K562 (cell line): ENCODE measurements around the gene TKTL1. TPM values are rescaled to one million over a fixed set of nuclear protein-coding genes. Genes with fewer than 3 reads are reported as not detected.

Experiments
- BDP1 ChIP-seq: IDR thresholded peaks from 3 replicates; pipeline ENCODE4 v1.6.1; 2011; ENCODE audit not compliant: insufficient read length, insufficient read depth
- BRCA1 ChIP-seq, 2 experiments: fragments of 450-650 bp in 1 of 2; sonication (generic) in 1 of 2; formaldehyde crosslinking in 1 of 2; IDR thresholded peaks; 2 replicates each; pipeline versions ENCODE4 v1.5.0 to v1.6.1; 2017 to 2020; ENCODE audit warnings: mild to moderate bottlenecking in 1 of 2, missing genetic modification reagents in 1 of 2
- CC2D1A ChIP-seq: fragments of 450-650 bp; IDR thresholded peaks from 2 replicates; pipeline ENCODE4 v1.6.1; 2017; ENCODE audit warnings: mild to moderate bottlenecking
- COPS2 ChIP-seq: fragments of 450-650 bp; conservative IDR thresholded peaks from 2 replicates; pipeline ENCODE4 v1.6.1; 2016; ENCODE audit warnings: mild to moderate bottlenecking, moderate library complexity
- EZH2 ChIP-seq: IDR thresholded peaks from 2 replicates; pipeline ENCODE4 v1.6.1; 2012; ENCODE audit warnings: low read depth, mild to moderate bottlenecking, inconsistent platforms, low read length, borderline replicate concordance
- PHB2 ChIP-seq: fragments of 450-650 bp; IDR thresholded peaks from 2 replicates; pipeline ENCODE4 v1.6.1; 2017; ENCODE audit warnings: low read depth
- PHF21A ChIP-seq: fragments of 450-650 bp; IDR thresholded peaks from 2 replicates; pipeline ENCODE4 v1.6.1; 2017; ENCODE audit warnings: low read depth, borderline replicate concordance
- RBM22 ChIP-seq: fragments of 200-400 bp; formaldehyde crosslinking; IDR thresholded peaks from 2 replicates; pipeline ENCODE4 v1.6.1; 2018; ENCODE audit warnings: low read length, low read depth; ENCODE audit not compliant: poor library complexity, severe bottlenecking
- SIRT6 ChIP-seq: IDR thresholded peaks from one replicate; pipeline ENCODE4 v1.6.1; 2012; ENCODE audit warnings: low read depth, mild to moderate bottlenecking, control low read depth, inconsistent platforms, low read length, moderate library complexity
- TEAD2 ChIP-seq: fragments of 450-650 bp; IDR thresholded peaks from 2 replicates; pipeline ENCODE4 v1.6.1; 2016; ENCODE audit warnings: missing genetic modification characterization, control low read depth, missing compliant biosample characterization
- TOE1 ChIP-seq, 2 experiments: fragments of 450-650 bp in 1 of 2; sonication (generic) in 1 of 2; formaldehyde crosslinking in 1 of 2; IDR thresholded peaks; 2 replicates each; pipeline versions ENCODE4 v1.7.1 to v1.8.0; 2016 to 2022; ENCODE audit warnings: borderline replicate concordance in 2 of 2, mild to moderate bottlenecking in 2 of 2, antibody characterized with exemption in 1 of 2, inconsistent platforms in 1 of 2, low read depth in 1 of 2, missing genetic modification reagents in 1 of 2, moderate library complexity in 1 of 2
- U2AF1 ChIP-seq: fragments of 200-400 bp; formaldehyde crosslinking; optimal IDR thresholded peaks from 2 replicates; pipeline ENCODE3; 2017; ENCODE audit warnings: mild to moderate bottlenecking, low read depth, low read length, moderate library complexity
- ZC3H4 ChIP-seq: sonication (generic); formaldehyde crosslinking; IDR thresholded peaks from 2 replicates; pipeline ENCODE4 v1.9.0; 2021; ENCODE audit warnings: missing genetic modification reagents, borderline replicate concordance
- ZNF212 ChIP-seq: fragments of 450-650 bp; formaldehyde crosslinking; IDR thresholded peaks from 2 replicates; pipeline ENCODE4 v1.4.0; 2020; ENCODE audit warnings: mild to moderate bottlenecking
- polyA plus RNA-seq, 8 experiments: library from polyadenylated mRNA; depleted of rRNA in 4 of 8; stranded (reverse) in 5 of 8; unstranded in 3 of 8; fragments of >200 nt; fragmentation: Nextera tagmentation in 2 of 8; fragmentation: Illumina TruSeq in 1 of 8; extraction: Ambion mirVana in 2 of 8; extraction: Trizol in 1 of 8; gene quantifications; 2 replicates each; pipeline versions ENCODE4 v1.2.1 to v1.2.3, GENCODE V29; 2011 to 2014; ENCODE audit warnings: inconsistent platforms in 1 of 8, missing spikeins in 1 of 8
- total RNA-seq, 7 experiments: library from RNA; depleted of rRNA in 6 of 7; stranded (reverse); fragments of >200 nt in 6 of 7; fragmentation: Illumina TruSeq in 2 of 7; extraction: Trizol in 2 of 7; gene quantifications; 2 replicates each; pipeline versions ENCODE4 v1.2.1 to v1.2.3, GENCODE V29; 2011 to 2021; ENCODE audit warnings: low replicate concordance in 1 of 7
- TF ChIP-seq, protein P1 (sequence below): fragments of 150-350 bp; IDR thresholded peaks from 2 replicates; pipeline ENCODE4 v1.6.1; 2014; ENCODE audit warnings: low read depth, mild to moderate bottlenecking, low read length, borderline replicate concordance
- TF ChIP-seq, protein P2 (sequence below): fragments of 450-650 bp; IDR thresholded peaks from 2 replicates; pipeline ENCODE4 v1.7.1; 2018; ENCODE audit warnings: mild to moderate bottlenecking, low read depth; ENCODE audit not compliant: partially characterized antibody
- TF ChIP-seq, protein P3 (sequence below): fragments of 450-650 bp; formaldehyde crosslinking; IDR thresholded peaks from 2 replicates; pipeline ENCODE4 v1.4.0; 2022; ENCODE audit warnings: mild to moderate bottlenecking, moderate library complexity
- TF ChIP-seq, protein P4 (sequence below): sonication (generic); formaldehyde crosslinking; IDR thresholded peaks from 2 replicates; pipeline ENCODE4 v1.8.0; 2022; ENCODE audit warnings: missing genetic modification reagents, mild to moderate bottlenecking, borderline replicate concordance

The TKTL1 gene
- total and polyA plus RNA-seq, 9 of the 15 experiments (the other 6 are each of a cell fraction or from before 2014, with no cell fraction given) = 0.18 to 0.71 (median 0.38) TPM

DNA sequence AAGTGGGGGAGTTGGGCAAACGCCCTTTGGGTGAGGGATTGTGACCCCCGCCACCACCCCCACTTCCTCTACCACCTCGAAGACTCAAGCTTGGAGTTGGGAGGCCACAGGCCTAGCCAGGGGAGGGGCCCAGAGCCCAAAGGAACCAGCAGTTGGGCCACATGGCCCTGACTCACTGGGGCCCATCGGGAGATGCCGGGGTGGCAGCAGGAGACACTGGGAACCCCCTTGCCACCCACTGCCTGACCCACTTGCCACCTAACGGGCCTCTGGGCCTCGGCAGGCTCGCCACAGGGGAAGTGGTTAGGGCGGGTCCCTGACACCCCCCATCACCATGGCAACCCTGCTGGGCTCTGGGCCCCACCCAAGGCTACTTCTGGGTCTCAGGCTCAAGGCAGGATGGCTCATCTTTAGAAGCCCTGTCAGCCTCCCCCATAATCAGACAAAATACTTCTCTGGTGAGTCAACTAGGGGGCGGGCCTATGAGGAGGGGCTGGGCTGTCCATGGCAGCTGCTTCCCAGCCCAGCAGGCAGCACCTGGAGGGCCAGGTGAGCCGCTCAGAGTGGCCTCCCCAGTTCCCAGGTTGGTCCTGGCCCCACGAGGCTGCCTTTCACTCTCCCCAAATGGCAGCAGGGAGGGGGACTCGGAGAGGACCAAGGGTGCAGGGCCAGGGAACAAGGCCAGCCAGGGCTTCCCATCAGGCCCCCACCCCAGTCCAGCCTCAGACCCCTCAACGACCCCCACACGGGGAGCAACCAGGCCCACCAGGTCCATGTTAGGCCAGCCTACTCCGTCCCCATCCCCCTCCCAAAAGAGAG, 73.2 kb downstream of the TKTL1 start (continued):
- TF ChIP-seq, protein P1, sequence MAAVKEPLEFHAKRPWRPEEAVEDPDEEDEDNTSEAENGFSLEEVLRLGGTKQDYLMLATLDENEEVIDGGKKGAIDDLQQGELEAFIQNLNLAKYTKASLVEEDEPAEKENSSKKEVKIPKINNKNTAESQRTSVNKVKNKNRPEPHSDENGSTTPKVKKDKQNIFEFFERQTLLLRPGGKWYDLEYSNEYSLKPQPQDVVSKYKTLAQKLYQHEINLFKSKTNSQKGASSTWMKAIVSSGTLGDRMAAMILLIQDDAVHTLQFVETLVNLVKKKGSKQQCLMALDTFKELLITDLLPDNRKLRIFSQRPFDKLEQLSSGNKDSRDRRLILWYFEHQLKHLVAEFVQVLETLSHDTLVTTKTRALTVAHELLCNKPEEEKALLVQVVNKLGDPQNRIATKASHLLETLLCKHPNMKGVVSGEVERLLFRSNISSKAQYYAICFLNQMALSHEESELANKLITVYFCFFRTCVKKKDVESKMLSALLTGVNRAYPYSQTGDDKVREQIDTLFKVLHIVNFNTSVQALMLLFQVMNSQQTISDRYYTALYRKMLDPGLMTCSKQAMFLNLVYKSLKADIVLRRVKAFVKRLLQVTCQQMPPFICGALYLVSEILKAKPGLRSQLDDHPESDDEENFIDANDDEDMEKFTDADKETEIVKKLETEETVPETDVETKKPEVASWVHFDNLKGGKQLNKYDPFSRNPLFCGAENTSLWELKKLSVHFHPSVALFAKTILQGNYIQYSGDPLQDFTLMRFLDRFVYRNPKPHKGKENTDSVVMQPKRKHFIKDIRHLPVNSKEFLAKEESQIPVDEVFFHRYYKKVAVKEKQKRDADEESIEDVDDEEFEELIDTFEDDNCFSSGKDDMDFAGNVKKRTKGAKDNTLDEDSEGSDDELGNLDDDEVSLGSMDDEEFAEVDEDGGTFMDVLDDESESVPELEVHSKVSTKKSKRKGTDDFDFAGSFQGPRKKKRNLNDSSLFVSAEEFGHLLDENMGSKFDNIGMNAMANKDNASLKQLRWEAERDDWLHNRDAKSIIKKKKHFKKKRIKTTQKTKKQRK = no peak
- no peak for TF ChIP-seq ZNF212 (CRISPR knock-in tag)
- no peak for TF ChIP-seq EZH2
- no peak for TF ChIP-seq SIRT6
- no peak for TF ChIP-seq PHB2
- no peak for TF ChIP-seq ZC3H4 (CRISPR knock-in tag)
- no peak for TF ChIP-seq BRCA1 (IDR thresholded peaks at IDR 0.05)
- TF ChIP-seq BRCA1 (CRISPR knock-in tag; IDR thresholded peaks at IDR 0.05) = no peak
- TF ChIP-seq, protein P2, sequence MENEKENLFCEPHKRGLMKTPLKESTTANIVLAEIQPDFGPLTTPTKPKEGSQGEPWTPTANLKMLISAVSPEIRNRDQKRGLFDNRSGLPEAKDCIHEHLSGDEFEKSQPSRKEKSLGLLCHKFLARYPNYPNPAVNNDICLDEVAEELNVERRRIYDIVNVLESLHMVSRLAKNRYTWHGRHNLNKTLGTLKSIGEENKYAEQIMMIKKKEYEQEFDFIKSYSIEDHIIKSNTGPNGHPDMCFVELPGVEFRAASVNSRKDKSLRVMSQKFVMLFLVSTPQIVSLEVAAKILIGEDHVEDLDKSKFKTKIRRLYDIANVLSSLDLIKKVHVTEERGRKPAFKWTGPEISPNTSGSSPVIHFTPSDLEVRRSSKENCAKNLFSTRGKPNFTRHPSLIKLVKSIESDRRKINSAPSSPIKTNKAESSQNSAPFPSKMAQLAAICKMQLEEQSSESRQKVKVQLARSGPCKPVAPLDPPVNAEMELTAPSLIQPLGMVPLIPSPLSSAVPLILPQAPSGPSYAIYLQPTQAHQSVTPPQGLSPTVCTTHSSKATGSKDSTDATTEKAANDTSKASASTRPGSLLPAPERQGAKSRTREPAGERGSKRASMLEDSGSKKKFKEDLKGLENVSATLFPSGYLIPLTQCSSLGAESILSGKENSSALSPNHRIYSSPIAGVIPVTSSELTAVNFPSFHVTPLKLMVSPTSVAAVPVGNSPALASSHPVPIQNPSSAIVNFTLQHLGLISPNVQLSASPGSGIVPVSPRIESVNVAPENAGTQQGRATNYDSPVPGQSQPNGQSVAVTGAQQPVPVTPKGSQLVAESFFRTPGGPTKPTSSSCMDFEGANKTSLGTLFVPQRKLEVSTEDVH = no peak
- TF ChIP-seq BDP1 = no peak
- TF ChIP-seq TEAD2 (tag) = no peak
- no peak for TF ChIP-seq PHF21A
- TF ChIP-seq, protein P3, sequence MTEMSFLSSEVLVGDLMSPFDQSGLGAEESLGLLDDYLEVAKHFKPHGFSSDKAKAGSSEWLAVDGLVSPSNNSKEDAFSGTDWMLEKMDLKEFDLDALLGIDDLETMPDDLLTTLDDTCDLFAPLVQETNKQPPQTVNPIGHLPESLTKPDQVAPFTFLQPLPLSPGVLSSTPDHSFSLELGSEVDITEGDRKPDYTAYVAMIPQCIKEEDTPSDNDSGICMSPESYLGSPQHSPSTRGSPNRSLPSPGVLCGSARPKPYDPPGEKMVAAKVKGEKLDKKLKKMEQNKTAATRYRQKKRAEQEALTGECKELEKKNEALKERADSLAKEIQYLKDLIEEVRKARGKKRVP (CRISPR knock-in tag) = no peak
- TF ChIP-seq U2AF1 = no peak
- TF ChIP-seq TOE1 (IDR thresholded peaks at IDR 0.05; ENCODE audit: borderline replicate concordance) = no peak
- TF ChIP-seq TOE1 (CRISPR knock-in tag; IDR thresholded peaks at IDR 0.05; ENCODE audit: borderline replicate concordance, low read depth) = no peak
- peak; percentile 56 for TF ChIP-seq RBM22
- TF ChIP-seq, protein P4, sequence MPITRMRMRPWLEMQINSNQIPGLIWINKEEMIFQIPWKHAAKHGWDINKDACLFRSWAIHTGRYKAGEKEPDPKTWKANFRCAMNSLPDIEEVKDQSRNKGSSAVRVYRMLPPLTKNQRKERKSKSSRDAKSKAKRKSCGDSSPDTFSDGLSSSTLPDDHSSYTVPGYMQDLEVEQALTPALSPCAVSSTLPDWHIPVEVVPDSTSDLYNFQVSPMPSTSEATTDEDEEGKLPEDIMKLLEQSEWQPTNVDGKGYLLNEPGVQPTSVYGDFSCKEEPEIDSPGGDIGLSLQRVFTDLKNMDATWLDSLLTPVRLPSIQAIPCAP = no peak
- TF ChIP-seq CC2D1A = no peak
- TF ChIP-seq COPS2 = no peak
